HEK293 (cell line): ENCODE results near the gene ZFX.

ENCODE experiments used
- CTCF ChIA-PET: fragments of 350-600 bp; formaldehyde crosslinking; extraction: SDS; loops from one replicate; lab custom pipeline; 2021; ENCODE audit warnings: antibody characterized with exemption; lab: Yijun Ruan, JAX
- POLR2A ChIA-PET: fragments of 300-600 bp; formaldehyde crosslinking; extraction: SDS; loops from one replicate; lab custom pipeline; 2020; ENCODE audit warnings: antibody characterized with exemption, inconsistent platforms; lab: Yijun Ruan, JAX
- H3K27ac ChIP-seq: fragments of 200-500 bp; sonication (Bioruptor generic); 2 replicates; pipeline ENCODE4 v1.5.1; 2014; ENCODE audit warnings: low read depth, low read length, control low read depth, inconsistent platforms; ENCODE audit errors: extremely low read depth
- H3K36me3 ChIP-seq, 2 experiments: fragments of 200-500 bp in 1 of 2; sonication (Bioruptor generic) in 1 of 2; 1 replicate in 1 of 2; 2 replicates in 1 of 2; pipeline ENCODE4 v1.5.1; 2014 to 2017; ENCODE audit warnings: inconsistent platforms in 2 of 2, low read length in 2 of 2; ENCODE audit not compliant: control insufficient read depth in 2 of 2, insufficient read depth in 1 of 2
- H3K4me1 ChIP-seq: fragments of 200-500 bp; sonication (Bioruptor generic); 2 replicates; pipeline ENCODE4 v1.5.1; 2014; ENCODE audit warnings: mild to moderate bottlenecking, low read length, inconsistent platforms; ENCODE audit not compliant: control insufficient read depth, insufficient read depth
- H3K4me3 ChIP-seq: 2 replicates; pipeline ENCODE4 v1.5.1; 2011; ENCODE audit warnings: low read depth, mild to moderate bottlenecking, control low read depth, low read length, moderate library complexity
- H3K9me3 ChIP-seq: fragments of 200-500 bp; sonication (Bioruptor generic); 2 replicates; pipeline ENCODE4 v1.5.1; 2014; ENCODE audit warnings: low read depth, low read length, inconsistent platforms; ENCODE audit not compliant: control insufficient read depth, insufficient read depth
- HOXD13 ChIP-seq: sonication (generic); formaldehyde crosslinking; IDR thresholded peaks from 2 replicates; pipeline ENCODE4 v1.8.0; 2022; ENCODE audit warnings: missing genetic modification reagents, borderline replicate concordance
- KLF1 ChIP-seq: fragments of 450-650 bp; formaldehyde crosslinking; IDR thresholded peaks from 2 replicates; pipeline ENCODE4 v1.5.1; 2016; ENCODE audit warnings: missing biosample characterization, missing genetic modification characterization
- MYNN ChIP-seq: fragments of 450-650 bp; formaldehyde crosslinking; IDR thresholded peaks from 2 replicates; pipeline ENCODE4 v1.5.1; 2016; ENCODE audit warnings: missing biosample characterization, missing genetic modification characterization, borderline replicate concordance
- SP2 ChIP-seq: fragments of 450-650 bp; formaldehyde crosslinking; IDR thresholded peaks from 2 replicates; pipeline ENCODE4 v1.5.1; 2016; ENCODE audit warnings: missing biosample characterization, missing genetic modification characterization
- ZFP37 ChIP-seq: fragments of 450-650 bp; formaldehyde crosslinking; IDR thresholded peaks from 2 replicates; pipeline ENCODE4 v1.5.1; 2016; ENCODE audit warnings: missing biosample characterization, missing genetic modification characterization
- ZNF184 ChIP-seq: fragments of 450-650 bp; IDR thresholded peaks from 2 replicates; pipeline ENCODE4 v1.5.1; 2018; ENCODE audit warnings: missing biosample characterization, mild to moderate bottlenecking, missing genetic modification characterization
- ZNF23 ChIP-seq: fragments of 450-650 bp; formaldehyde crosslinking; IDR thresholded peaks from 2 replicates; pipeline ENCODE4 v1.5.1; 2016; ENCODE audit warnings: missing biosample characterization, missing genetic modification characterization, borderline replicate concordance
- ZNF324 ChIP-seq: fragments of 450-650 bp; formaldehyde crosslinking; IDR thresholded peaks from 2 replicates; pipeline ENCODE4 v1.5.1; 2016; ENCODE audit warnings: missing biosample characterization, missing genetic modification characterization
- ZNF366 ChIP-seq: fragments of 450-650 bp; formaldehyde crosslinking; conservative IDR thresholded peaks from 2 replicates; pipeline ENCODE4 v1.5.1; 2016; ENCODE audit warnings: missing biosample characterization, missing genetic modification characterization
- ZNF530 ChIP-seq: fragments of 450-650 bp; formaldehyde crosslinking; IDR thresholded peaks from 2 replicates; pipeline ENCODE4 v1.5.1; 2016; ENCODE audit warnings: low read depth, missing biosample characterization, missing genetic modification characterization
- ZNF596 ChIP-seq: fragments of 450-650 bp; IDR thresholded peaks from 2 replicates; pipeline ENCODE4 v1.5.0; 2018; ENCODE audit warnings: missing biosample characterization, mild to moderate bottlenecking, missing genetic modification characterization, moderate library complexity
- ZNF776 ChIP-seq: fragments of 450-650 bp; formaldehyde crosslinking; IDR thresholded peaks from 2 replicates; pipeline ENCODE4 v1.5.0; 2017; ENCODE audit warnings: missing biosample characterization, missing genetic modification characterization, borderline replicate concordance
- TF ChIP-seq, protein P1 (sequence below): fragments of 450-650 bp; formaldehyde crosslinking; IDR thresholded peaks from 2 replicates; pipeline ENCODE4 v1.5.1; 2016; ENCODE audit warnings: missing biosample characterization, missing genetic modification characterization
- TF ChIP-seq, protein P2 (sequence below): fragments of 450-650 bp; formaldehyde crosslinking; IDR thresholded peaks from 2 replicates; pipeline ENCODE4 v1.5.1; 2017; ENCODE audit warnings: missing biosample characterization, mild to moderate bottlenecking, missing genetic modification characterization, moderate library complexity
- TF ChIP-seq, protein P3 (sequence below): fragments of 450-650 bp; formaldehyde crosslinking; IDR thresholded peaks from 2 replicates; pipeline ENCODE4 v1.5.1; 2016; ENCODE audit warnings: missing biosample characterization, missing genetic modification characterization
- TF ChIP-seq, protein P4 (sequence below): fragments of 450-650 bp; formaldehyde crosslinking; conservative IDR thresholded peaks from 2 replicates; pipeline ENCODE4 v1.5.1; 2016; ENCODE audit warnings: low read depth, missing biosample characterization, missing genetic modification characterization
- TF ChIP-seq, protein P5 (sequence below): IDR thresholded peaks from 2 replicates; pipeline ENCODE4 v1.6.1; 2011; ENCODE audit warnings: mild to moderate bottlenecking, low read depth, low read length, borderline replicate concordance
- TF ChIP-seq, protein P6 (sequence below): fragments of 450-650 bp; formaldehyde crosslinking; IDR thresholded peaks from 2 replicates; pipeline ENCODE4 v1.5.1; 2016; ENCODE audit warnings: missing biosample characterization, missing genetic modification characterization

Gene ZFX

DNA sequence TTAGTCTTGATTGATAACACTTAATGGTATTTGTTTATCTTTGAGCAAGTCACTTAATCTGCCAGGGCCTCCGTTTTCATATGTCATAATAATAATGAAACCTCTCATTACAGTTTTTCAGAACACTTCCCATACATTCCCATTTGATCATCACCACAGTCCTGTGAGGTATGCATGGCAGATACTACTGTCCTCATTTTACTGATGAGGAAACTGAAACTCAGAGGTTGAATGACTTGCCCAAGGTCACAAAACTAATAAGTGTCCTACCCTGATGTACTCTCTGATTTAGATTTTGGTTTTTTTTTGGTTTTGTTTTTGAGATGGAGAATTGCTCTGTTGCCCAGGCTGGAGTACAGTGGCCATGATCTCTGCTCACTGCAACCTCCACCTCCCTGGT lies 25.7 kb downstream of the ZFX start:
- Histone ChIP-seq H3K4me1 (peaks cover 7% of the 10 kb centered on the region), H3K4me3 (no peak overlapping the region), H3K27ac (no peak overlapping the region), H3K36me3 (peaks cover 47 to 68% of the 10 kb centered on the region in 2 experiments), H3K9me3 (no peaks in the 10 kb centered on the region)
- ChIA-PET CTCF (interaction anchor here (0.6 kb wide), 1 partner anchor 195 kb away, joined by 3 read pairs; no protein-coding TSS in a partner anchor), POLR2A (no interaction called here)
- TF ChIP-seq, protein P1, sequence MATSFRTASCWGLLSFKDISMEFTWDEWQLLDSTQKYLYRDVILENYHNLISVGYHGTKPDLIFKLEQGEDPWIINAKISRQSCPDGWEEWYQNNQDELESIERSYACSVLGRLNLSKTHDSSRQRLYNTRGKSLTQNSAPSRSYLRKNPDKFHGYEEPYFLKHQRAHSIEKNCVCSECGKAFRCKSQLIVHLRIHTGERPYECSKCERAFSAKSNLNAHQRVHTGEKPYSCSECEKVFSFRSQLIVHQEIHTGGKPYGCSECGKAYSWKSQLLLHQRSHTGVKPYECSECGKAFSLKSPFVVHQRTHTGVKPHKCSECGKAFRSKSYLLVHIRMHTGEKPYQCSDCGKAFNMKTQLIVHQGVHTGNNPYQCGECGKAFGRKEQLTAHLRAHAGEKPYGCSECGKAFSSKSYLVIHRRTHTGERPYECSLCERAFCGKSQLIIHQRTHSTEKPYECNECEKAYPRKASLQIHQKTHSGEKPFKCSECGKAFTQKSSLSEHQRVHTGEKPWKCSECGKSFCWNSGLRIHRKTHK (tag by site-specific recombination): no peak
- TF ChIP-seq ZNF596 (tag by site-specific recombination) (no peak), ZFP37 (tag by site-specific recombination) (no peak), ZNF776 (tag by site-specific recombination) (no peak), SP2 (no peak), HOXD13 (CRISPR knock-in tag) (no peak), ZNF184 (tag by site-specific recombination) (no peak), ZNF366 (tag by site-specific recombination) (no peak)
- TF ChIP-seq, protein P2, sequence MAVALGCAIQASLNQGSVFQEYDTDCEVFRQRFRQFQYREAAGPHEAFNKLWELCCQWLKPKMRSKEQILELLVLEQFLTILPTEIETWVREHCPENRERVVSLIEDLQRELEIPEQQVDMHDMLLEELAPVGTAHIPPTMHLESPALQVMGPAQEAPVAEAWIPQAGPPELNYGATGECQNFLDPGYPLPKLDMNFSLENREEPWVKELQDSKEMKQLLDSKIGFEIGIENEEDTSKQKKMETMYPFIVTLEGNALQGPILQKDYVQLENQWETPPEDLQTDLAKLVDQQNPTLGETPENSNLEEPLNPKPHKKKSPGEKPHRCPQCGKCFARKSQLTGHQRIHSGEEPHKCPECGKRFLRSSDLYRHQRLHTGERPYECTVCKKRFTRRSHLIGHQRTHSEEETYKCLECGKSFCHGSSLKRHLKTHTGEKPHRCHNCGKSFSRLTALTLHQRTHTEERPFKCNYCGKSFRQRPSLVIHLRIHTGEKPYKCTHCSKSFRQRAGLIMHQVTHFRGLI (tag by site-specific recombination): no peak
- TF ChIP-seq, protein P3, sequence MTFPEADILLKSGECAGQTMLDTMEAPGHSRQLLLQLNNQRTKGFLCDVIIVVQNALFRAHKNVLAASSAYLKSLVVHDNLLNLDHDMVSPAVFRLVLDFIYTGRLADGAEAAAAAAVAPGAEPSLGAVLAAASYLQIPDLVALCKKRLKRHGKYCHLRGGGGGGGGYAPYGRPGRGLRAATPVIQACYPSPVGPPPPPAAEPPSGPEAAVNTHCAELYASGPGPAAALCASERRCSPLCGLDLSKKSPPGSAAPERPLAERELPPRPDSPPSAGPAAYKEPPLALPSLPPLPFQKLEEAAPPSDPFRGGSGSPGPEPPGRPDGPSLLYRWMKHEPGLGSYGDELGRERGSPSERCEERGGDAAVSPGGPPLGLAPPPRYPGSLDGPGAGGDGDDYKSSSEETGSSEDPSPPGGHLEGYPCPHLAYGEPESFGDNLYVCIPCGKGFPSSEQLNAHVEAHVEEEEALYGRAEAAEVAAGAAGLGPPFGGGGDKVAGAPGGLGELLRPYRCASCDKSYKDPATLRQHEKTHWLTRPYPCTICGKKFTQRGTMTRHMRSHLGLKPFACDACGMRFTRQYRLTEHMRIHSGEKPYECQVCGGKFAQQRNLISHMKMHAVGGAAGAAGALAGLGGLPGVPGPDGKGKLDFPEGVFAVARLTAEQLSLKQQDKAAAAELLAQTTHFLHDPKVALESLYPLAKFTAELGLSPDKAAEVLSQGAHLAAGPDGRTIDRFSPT: no peak
- TF ChIP-seq, protein P4, sequence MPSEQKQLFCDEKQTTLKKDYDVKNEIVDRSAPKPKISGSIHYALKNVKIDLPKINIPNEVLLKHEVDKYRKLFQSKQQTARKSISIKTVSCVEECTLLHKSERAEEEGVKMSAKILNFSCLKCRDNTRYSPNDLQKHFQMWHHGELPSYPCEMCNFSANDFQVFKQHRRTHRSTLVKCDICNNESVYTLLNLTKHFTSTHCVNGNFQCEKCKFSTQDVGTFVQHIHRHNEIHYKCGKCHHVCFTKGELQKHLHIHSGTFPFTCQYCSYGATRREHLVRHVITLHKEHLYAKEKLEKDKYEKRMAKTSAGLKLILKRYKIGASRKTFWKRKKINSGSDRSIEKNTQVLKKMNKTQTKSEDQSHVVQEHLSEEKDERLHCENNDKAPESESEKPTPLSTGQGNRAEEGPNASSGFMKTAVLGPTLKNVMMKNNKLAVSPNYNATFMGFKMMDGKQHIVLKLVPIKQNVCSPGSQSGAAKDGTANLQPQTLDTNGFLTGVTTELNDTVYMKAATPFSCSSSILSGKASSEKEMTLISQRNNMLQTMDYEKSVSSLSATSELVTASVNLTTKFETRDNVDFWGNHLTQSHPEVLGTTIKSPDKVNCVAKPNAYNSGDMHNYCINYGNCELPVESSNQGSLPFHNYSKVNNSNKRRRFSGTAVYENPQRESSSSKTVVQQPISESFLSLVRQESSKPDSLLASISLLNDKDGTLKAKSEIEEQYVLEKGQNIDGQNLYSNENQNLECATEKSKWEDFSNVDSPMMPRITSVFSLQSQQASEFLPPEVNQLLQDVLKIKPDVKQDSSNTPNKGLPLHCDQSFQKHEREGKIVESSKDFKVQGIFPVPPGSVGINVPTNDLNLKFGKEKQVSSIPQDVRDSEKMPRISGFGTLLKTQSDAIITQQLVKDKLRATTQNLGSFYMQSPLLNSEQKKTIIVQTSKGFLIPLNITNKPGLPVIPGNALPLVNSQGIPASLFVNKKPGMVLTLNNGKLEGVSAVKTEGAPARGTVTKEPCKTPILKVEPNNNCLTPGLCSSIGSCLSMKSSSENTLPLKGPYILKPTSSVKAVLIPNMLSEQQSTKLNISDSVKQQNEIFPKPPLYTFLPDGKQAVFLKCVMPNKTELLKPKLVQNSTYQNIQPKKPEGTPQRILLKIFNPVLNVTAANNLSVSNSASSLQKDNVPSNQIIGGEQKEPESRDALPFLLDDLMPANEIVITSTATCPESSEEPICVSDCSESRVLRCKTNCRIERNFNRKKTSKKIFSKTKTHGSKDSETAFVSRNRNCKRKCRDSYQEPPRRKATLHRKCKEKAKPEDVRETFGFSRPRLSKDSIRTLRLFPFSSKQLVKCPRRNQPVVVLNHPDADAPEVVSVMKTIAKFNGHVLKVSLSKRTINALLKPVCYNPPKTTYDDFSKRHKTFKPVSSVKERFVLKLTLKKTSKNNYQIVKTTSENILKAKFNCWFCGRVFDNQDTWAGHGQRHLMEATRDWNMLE (tag by site-specific recombination): no peak

DNA sequence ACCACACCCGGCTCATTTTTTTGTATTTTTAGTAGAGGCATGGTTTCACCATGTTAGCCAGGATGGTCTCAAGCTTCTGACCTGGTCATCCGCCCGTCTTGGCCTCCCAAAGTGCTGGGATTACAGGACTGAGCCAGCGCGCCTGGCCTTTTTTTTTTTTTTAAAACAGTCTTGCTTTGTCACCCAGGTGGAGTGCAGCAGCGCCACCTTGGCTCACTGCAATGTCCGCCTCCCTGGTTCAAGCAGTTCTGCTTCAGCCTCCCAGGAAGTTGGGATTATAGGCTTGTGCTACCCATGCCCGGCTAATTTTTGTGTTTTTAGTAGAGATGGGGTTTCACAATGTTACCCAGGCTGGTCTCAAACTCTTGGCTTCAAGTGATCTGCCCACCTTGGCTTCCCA lies 28.9 kb downstream of the ZFX start:
- H3K36me3 ChIP-seq: peaks cover 44 to 74% of the 10 kb centered on the region in 2 experiments
- CTCF ChIA-PET: interaction anchor here (0.6 kb wide), 2 partner anchors 15 to 22 kb away, joined by 3 read pairs; no protein-coding TSS in a partner anchor
- H3K4me3 ChIP-seq: no peak overlapping the region
- H3K4me1 ChIP-seq: no peaks in the 10 kb centered on the region
- POLR2A ChIA-PET: no interaction called here
- no peaks in the 10 kb centered on the region for H3K9me3 ChIP-seq
- H3K27ac ChIP-seq: no peak overlapping the region
- TF ChIP-seq ZNF530 (tag by site-specific recombination) (no peak), ZNF324 (tag by site-specific recombination) (no peak), MYNN (tag by site-specific recombination) (no peak), KLF1 (no peak), ZNF23 (tag by site-specific recombination) (no peak)
- TF ChIP-seq, protein P5, sequence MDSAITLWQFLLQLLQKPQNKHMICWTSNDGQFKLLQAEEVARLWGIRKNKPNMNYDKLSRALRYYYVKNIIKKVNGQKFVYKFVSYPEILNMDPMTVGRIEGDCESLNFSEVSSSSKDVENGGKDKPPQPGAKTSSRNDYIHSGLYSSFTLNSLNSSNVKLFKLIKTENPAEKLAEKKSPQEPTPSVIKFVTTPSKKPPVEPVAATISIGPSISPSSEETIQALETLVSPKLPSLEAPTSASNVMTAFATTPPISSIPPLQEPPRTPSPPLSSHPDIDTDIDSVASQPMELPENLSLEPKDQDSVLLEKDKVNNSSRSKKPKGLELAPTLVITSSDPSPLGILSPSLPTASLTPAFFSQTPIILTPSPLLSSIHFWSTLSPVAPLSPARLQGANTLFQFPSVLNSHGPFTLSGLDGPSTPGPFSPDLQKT: no peak
- TF ChIP-seq, protein P6, sequence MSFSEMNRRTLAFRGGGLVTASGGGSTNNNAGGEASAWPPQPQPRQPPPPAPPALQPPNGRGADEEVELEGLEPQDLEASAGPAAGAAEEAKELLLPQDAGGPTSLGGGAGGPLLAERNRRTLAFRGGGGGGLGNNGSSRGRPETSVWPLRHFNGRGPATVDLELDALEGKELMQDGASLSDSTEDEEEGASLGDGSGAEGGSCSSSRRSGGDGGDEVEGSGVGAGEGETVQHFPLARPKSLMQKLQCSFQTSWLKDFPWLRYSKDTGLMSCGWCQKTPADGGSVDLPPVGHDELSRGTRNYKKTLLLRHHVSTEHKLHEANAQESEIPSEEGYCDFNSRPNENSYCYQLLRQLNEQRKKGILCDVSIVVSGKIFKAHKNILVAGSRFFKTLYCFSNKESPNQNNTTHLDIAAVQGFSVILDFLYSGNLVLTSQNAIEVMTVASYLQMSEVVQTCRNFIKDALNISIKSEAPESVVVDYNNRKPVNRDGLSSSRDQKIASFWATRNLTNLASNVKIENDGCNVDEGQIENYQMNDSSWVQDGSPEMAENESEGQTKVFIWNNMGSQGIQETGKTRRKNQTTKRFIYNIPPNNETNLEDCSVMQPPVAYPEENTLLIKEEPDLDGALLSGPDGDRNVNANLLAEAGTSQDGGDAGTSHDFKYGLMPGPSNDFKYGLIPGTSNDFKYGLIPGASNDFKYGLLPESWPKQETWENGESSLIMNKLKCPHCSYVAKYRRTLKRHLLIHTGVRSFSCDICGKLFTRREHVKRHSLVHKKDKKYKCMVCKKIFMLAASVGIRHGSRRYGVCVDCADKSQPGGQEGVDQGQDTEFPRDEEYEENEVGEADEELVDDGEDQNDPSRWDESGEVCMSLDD (tag by site-specific recombination): no peak
- TF ChIP-seq, protein P1 (tag by site-specific recombination): no peak
